Esophagus (tissue), 2 donors: Measurements from ENCODE around the gene CAGE1. TPM values are rescaled to one million over a fixed set of nuclear protein-coding genes. Genes with fewer than 3 reads are reported as not detected.
"Not testable (repeated sequence)": the region's sequence is repeated elsewhere in the genome, so short reads cannot be mapped to it uniquely, and the experiment has no call there.

Source experiments
- H3K27ac ChIP-seq, 2 donors: one replicate each; pipeline ENCODE4 v1.5.1; 2013; ENCODE audit warnings: low read depth in 2 of 2, mild to moderate bottlenecking in 2 of 2, inconsistent platforms in 1 of 2, low read length in 1 of 2, moderate library complexity in 1 of 2
- H3K27me3 ChIP-seq, 2 donors: one replicate each; pipeline ENCODE4 v1.6.1; 2013; ENCODE audit warnings: low read length in 2 of 2, control low read depth in 1 of 2, mild to moderate bottlenecking in 1 of 2; ENCODE audit not compliant: insufficient read depth in 2 of 2, control insufficient read depth in 1 of 2
- H3K36me3 ChIP-seq, 2 donors: one replicate each; pipeline ENCODE4 v1.6.1; 2013; ENCODE audit warnings: low read length in 1 of 2; ENCODE audit not compliant: control insufficient read depth in 2 of 2, insufficient read depth in 2 of 2
- H3K4me1 ChIP-seq, 2 donors: one replicate each; pipeline ENCODE4 v1.6.1; 2013; ENCODE audit warnings: low read length in 1 of 2; ENCODE audit not compliant: control insufficient read depth in 2 of 2, insufficient read depth in 2 of 2
- H3K4me3 ChIP-seq, 2 donors: one replicate each; pipeline ENCODE4 v1.5.1; 2013; ENCODE audit warnings: low read length in 2 of 2, mild to moderate bottlenecking in 2 of 2, low read depth in 1 of 2, moderate library complexity in 1 of 2
- H3K9me3 ChIP-seq, 2 donors: one replicate each; pipeline ENCODE4 v1.6.1; 2013; ENCODE audit warnings: mild to moderate bottlenecking in 2 of 2, low read depth in 1 of 2, low read length in 1 of 2, moderate library complexity in 1 of 2; ENCODE audit not compliant: control insufficient read depth in 2 of 2, insufficient read depth in 1 of 2
- WGBS, 2 donors: extraction: QIAGEN DNeasy Blood & Tissue Kit; methylation state at CpG; one replicate each; pipeline ENCODE4 v1.1.7; 2013; 5-methylcytosine and 5-hydroxymethylcytosine counted together
- polyA plus RNA-seq, 2 donors: library from polyadenylated mRNA; stranded (reverse); fragments of 200-250 nt; gene quantifications; one replicate each; pipeline ENCODE4 v1.2.3, GENCODE V29; 2013
- donor health status: healthy with polysubstance abuse.
- donor health status: Bipolar disorder and iron deficiency.

The CAGE1 gene
- polyA plus RNA-seq, 2 donors, result 0.02 TPM

DNA sequence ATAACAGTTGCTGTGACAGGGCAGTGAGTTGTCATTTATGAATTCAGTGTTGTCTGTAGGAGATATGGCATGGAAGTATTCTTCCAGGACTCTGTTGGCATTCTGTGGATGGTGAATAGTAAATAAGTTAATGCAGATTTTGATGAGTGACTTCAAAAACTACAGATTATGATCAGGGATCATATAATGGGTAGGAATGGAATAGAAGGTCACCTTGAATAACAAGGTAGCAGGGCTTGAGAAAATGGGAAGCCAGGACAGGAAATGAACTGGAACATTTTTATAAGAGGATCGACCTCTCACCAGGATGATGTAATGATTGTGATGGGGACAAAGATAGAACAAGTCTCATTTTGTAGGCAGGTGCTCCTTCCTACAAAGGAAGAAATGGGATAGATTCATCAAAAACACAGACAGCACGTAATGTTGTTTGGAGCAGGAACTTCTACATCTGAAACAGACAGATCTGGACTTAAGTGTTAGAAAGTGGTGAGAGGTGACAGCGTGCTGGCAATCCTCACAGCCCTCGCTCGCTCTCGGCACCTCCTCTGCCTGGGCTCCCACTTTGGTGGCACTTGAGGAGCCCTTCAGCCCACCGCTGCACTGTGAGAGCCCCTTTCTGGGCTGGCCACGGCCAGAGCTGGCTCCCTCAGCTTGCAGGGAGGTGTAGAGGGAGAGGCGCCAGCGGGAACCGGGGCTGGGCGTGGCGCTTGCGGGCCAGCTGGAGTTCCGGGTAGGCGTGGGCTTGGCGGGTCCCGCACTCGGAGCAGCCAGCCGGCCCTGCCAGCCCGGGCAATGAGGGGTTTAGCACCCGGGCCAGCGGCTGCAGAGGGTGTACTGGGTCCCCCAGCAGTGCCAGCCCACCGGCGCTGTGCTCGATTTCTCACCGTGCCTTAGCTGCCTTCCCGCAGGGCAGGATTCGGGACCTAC lies 45.7 kb downstream of the CAGE1 start:
- H3K4me3 ChIP-seq, result no peak overlapping the region
- WGBS, 2 donors, result 87 to 93% methylated on average over 28 to 29 of the region's 29 CpGs

DNA sequence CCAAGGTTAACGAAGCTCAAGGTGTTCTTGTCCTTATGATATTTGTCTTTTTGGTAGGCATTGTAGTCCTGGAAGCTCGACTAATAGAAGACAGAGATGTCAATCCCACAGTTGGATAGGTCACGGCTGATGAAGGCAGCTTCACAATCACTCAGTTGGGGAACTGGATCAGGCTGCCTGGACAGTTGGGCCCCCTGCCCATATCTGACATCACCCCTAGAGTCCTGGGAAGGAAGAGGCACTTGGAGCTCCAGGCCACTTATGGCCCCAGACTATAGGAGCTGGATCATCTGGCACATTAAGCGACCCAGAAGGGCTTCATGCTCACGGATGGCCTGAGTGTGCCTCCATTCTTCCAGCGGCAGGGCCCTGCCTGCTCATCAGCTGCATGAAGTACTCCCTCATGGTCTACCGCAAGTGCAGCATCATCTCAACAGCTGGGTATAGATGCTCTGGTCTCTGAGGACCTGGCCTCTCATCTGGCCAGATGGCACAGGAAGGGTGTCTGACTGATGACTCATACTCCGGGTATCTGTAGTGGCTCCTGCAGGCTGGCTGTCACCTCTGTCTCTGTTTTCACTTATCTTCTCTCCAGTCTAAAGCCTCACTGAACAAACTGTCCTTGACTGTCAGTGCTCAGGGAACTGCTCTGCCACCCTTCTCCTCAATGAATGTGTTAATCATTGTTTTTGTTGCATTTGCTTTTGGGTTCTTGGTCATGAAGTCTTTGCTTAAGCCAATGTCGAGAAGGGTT lies 47.4 kb downstream of the CAGE1 start:
- WGBS, 2 donors, result 81 to 83% methylated on average over 9 of the region's 9 CpGs

More for the DNA sequence above, 45.7 kb downstream of the CAGE1 start:
- Histone ChIP-seq H3K36me3 (no peaks in the 10 kb centered on the region), H3K27ac (no peak overlapping the region), H3K9me3 (peaks cover 0 to 2% of the 10 kb centered on the region in 2 donors), H3K27me3 (no peaks in the 10 kb centered on the region), H3K4me1 (no peaks in the 10 kb centered on the region)

DNA sequence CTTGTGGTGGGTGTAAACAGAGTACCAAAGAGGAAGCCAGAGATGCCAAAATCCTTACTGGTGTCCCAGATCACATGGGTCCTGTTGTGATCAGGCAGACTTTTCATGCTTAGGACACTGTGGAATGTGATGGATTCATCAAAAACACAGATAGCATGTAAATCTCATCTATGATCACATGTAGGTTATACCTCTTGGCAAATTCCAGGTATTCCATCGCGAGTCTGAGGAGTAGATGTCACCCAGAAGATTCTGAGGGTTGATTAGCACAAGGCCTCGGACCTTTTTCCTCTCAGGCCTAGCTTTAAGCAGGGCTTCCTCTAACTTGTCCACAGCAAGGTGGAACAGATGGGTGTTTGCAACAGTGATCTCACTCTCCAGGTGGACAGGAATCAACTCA lies 48.3 kb downstream of the CAGE1 start:
- WGBS, 2 donors, result 96 to 97% methylated on average over 3 of the region's 3 CpGs
- no peak overlapping the region for H3K4me3 ChIP-seq
- H3K36me3 ChIP-seq, result no peaks in the 10 kb centered on the region
- H3K27ac ChIP-seq, result no peak overlapping the region
- H3K9me3 ChIP-seq, result peaks cover 0 to 2% of the 10 kb centered on the region in 2 donors
- no peaks in the 10 kb centered on the region for H3K4me1 ChIP-seq
- no peaks in the 10 kb centered on the region for H3K27me3 ChIP-seq

More for the DNA sequence above, 47.4 kb downstream of the CAGE1 start:
- H3K27ac ChIP-seq, result no peak overlapping the region
- no peaks in the 10 kb centered on the region for H3K27me3 ChIP-seq
- H3K9me3 ChIP-seq, result peaks cover 0 to 2% of the 10 kb centered on the region in 2 donors
- H3K36me3 ChIP-seq, result no peaks in the 10 kb centered on the region
- no peak overlapping the region for H3K4me3 ChIP-seq
- no peaks in the 10 kb centered on the region for H3K4me1 ChIP-seq

DNA sequence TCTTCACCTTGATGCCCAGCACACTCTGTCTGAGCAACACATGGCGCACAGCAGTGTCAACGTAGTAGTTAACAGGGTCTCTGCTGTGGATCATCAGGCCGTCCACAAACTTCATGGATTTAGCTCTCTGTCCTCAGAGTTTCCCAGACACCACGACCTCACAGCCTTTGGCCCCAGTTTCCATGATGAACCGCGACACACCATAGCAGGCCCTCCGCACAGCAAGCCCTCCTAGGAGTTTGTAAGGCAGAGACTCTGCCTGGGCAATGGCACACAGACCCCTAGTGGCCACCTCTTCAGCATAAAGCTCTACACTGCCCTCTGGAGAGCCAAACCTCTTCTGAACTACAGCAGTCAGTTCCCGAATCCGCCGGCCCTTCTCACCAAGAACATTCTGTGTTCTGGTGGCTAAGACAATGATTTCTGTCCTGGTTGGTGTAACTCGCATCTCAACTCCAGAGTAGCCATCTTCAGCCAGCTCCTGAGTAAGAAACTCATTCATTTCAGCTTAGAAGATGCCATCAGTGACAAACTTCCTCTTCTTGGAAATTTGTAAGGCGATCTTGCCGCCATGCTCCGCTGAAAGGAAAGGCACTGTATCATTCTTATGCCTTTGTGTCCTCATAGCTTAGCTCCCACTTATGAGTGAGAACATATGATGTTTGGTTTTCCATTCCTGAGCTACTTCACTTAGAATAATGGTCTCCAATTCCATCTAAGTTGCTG lies 50.4 kb downstream of the CAGE1 start:
- 81 to 84% methylated on average over 14 of the region's 14 CpGs for WGBS, 2 donors
- H3K36me3 ChIP-seq, H3K4me1 ChIP-seq, H3K27me3 ChIP-seq, H3K27ac ChIP-seq, H3K9me3 ChIP-seq, H3K4me3 ChIP-seq: not testable (repeated sequence)

DNA sequence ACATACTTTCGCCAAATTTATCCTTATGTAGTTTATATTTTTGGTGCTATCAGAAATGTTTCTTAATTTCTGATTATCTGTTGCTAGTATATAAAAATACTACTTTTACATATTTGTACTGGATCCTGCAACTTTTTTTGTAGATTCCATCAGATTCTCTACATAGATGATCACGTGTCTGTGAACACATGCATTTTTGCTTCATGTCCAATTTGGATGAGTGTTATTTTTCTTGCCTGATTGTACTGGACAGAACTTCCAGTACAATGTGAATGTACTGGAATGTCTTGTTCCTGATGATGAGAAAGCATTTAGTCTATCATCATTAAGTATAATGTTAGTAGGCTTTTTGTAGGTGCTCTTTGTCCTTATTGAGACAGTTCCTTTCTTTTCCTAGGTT lies 51.5 kb downstream of the CAGE1 start:
- 69 to 77% methylated on average over 2 of the region's 2 CpGs for WGBS, 2 donors
- no peaks in the 10 kb centered on the region for H3K36me3 ChIP-seq
- no peak overlapping the region for H3K27ac ChIP-seq
- no peak overlapping the region for H3K4me3 ChIP-seq
- H3K4me1 ChIP-seq, result no peaks in the 10 kb centered on the region
- no peaks in the 10 kb centered on the region for H3K27me3 ChIP-seq
- no peaks in the 10 kb centered on the region for H3K9me3 ChIP-seq

DNA sequence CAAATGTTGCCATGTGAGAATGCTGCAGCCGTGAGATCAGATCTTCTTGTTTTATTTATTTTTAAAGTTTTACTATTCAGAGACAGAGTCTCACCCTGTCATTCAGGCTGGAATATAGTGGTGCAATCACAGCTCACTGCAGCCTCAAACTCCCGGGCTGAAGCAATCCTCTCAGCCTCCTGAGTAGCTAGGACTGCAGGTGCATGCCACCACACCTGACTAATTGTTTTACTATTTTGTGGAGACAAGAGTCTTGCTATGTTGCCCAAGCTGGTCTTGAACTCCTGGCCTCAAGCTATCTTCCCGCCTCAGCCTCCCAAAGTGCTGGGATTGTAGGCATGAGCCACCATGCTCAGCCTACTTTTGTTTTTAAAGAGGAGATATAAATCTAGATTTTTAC lies 54.0 kb downstream of the CAGE1 start:
- Histone ChIP-seq H3K27me3 (no peaks in the 10 kb centered on the region), H3K9me3 (no peaks in the 10 kb centered on the region), H3K36me3 (no peaks in the 10 kb centered on the region), H3K4me3 (no peak overlapping the region), H3K4me1 (no peaks in the 10 kb centered on the region), H3K27ac (no peak overlapping the region)
- WGBS, 2 donors, result 86 to 89% methylated on average over 3 of the region's 3 CpGs

DNA sequence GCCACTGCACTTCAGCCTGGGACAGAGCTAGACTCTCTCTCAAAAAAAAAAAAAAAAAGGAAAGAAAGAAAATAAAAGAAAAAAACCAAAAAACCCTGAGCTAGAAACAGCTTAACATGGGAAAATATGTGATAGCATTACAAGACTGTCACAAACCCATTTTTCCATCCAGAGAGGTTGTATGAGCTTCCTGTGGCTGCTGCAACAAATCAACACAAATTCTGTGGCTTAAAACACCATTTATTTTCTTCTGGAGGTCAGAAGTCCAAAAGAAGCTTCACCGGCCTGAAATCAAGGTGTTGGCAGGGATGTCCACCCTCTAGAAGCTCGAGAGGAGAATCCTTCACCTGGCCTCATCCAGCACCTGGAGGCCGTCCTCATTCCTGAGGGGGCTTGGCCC lies 54.9 kb downstream of the CAGE1 start:
- no peaks in the 10 kb centered on the region for H3K9me3 ChIP-seq
- no peaks in the 10 kb centered on the region for H3K27me3 ChIP-seq
- 86 to 91% methylated on average over 3 of the region's 3 CpGs for WGBS, 2 donors
- H3K4me1 ChIP-seq, result no peaks in the 10 kb centered on the region
- no peaks in the 10 kb centered on the region for H3K36me3 ChIP-seq
- H3K27ac ChIP-seq, result no peak overlapping the region
- H3K4me3 ChIP-seq, result no peak overlapping the region

DNA sequence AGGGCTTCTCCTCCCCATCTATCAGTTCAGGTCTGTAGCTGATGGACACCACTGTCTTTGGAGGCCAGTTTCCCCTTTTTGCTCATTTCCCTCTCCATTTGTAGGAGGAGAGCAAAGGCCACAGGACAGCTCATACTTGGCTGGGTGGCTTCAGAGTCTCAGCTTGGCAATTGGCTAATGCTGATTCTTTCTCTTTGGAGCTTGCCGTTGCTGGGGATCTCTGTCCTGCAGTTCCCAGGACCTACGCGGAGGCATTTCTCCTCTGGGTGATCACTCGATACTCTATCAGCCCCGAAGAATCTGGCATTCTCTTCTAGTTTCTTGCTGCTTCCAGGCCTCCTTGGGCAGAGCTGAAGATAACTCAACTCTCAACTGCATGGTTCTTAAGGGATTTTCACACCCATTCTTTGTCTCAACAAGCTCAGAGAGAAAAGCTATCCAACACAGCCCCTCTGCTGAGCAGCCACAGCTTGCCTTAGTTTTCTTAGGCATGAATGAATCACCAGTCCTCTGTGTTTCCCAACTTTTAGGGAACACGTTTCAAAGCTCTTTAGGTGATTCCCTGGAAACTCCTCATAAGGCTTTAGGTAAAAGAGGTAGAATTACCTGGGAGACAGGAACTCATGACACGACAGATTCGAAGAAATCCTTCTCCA lies 57.3 kb downstream of the CAGE1 start:
- Histone ChIP-seq H3K4me1 (no peaks in the 10 kb centered on the region), H3K4me3 (no peak overlapping the region), H3K27ac (peak overlapping the region in 1 of 2 donors; percentile 80), H3K9me3 (no peaks in the 10 kb centered on the region), H3K36me3 (no peaks in the 10 kb centered on the region), H3K27me3 (no peaks in the 10 kb centered on the region)
- 54 to 62% methylated on average over 8 of the region's 8 CpGs for WGBS, 2 donors

DNA sequence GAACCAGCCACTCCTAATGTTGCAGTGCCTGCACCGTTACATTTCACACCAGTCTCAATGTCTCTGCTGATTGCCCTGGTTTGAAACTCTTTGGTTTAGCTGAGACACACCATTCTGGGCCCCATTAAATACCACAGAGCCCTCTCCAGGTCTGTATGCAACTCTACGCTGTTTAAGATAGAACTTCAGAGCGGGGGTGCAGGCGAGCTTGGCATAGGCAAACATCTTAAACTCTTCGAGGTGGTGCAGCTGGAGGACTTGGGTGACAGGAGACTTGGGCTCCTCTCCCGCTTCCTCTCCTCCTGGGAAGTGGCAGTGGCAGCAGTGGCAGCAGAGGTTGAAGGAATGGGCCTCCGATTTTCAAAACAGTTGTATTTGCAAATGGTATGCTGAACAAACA lies 58.1 kb downstream of the CAGE1 start:
- H3K27ac ChIP-seq, result no peak overlapping the region
- 88 to 92% methylated on average over 7 of the region's 7 CpGs for WGBS, 2 donors
- no peaks in the 10 kb centered on the region for H3K27me3 ChIP-seq
- no peaks in the 10 kb centered on the region for H3K9me3 ChIP-seq
- H3K36me3 ChIP-seq, result no peaks in the 10 kb centered on the region
- H3K4me1 ChIP-seq, result no peaks in the 10 kb centered on the region
- H3K4me3 ChIP-seq, result no peak overlapping the region
